ENCODE measurements around the gene TTC7B. TPM values are rescaled to one million over a fixed set of nuclear protein-coding genes. Genes with fewer than 3 reads are reported as not detected.

The TTC7B gene
- total RNA-seq, 1 donor from 2014 or later, result 40.3 TPM

GRCh38 chr14:90645842-90646443 lies 170.3 kb downstream of the TTC7B start:
- Mint-ChIP-seq H3K4me3 (ENCODE audit: unreplicated experiment) (no peak overlapping the region), H3K36me3 (ENCODE audit: low read depth) (peaks cover 7% of the 10 kb centered on the region), H3K9me3 (ENCODE audit: low read depth) (peaks cover 4% of the 10 kb centered on the region), H3K27ac (ENCODE audit: unreplicated experiment) (no peak overlapping the region), H3K27me3 (ENCODE audit: low read depth) (no peaks in the 10 kb centered on the region), H3K4me1 (ENCODE audit: low read depth) (peaks cover 40% of the 10 kb centered on the region)
- DNase-seq (ENCODE audit: low spot score), result no peak
- TF ChIP-seq CTCF (IDR thresholded peaks at IDR 0.05), result no peak

GRCh38 chr14:90644882-90645281 lies 171.3 kb downstream of the TTC7B start:
- TF ChIP-seq CTCF (IDR thresholded peaks at IDR 0.05), result no peak
- H3K9me3 Mint-ChIP-seq (ENCODE audit: low read depth), result peaks cover 4% of the 10 kb centered on the region
- no peak overlapping the region for H3K4me3 Mint-ChIP-seq (ENCODE audit: unreplicated experiment)
- peaks cover 44% of the 10 kb centered on the region for H3K4me1 Mint-ChIP-seq (ENCODE audit: low read depth)
- H3K27ac Mint-ChIP-seq (ENCODE audit: unreplicated experiment), result no peak overlapping the region
- no peaks in the 10 kb centered on the region for H3K27me3 Mint-ChIP-seq (ENCODE audit: low read depth)
- H3K36me3 Mint-ChIP-seq (ENCODE audit: low read depth), result peaks cover 9% of the 10 kb centered on the region
- no peak for DNase-seq (ENCODE audit: low spot score)

- Mint-ChIP-seq H3K4me1 (ENCODE audit: low read depth) (peaks cover 36% of the 10 kb centered on the region), H3K27ac (ENCODE audit: unreplicated experiment) (no peak overlapping the region), H3K36me3 (ENCODE audit: low read depth) (peaks cover 7% of the 10 kb centered on the region), H3K4me3 (ENCODE audit: unreplicated experiment) (no peak overlapping the region), H3K27me3 (ENCODE audit: low read depth) (no peaks in the 10 kb centered on the region), H3K9me3 (ENCODE audit: low read depth) (peaks cover under 1% of the 10 kb centered on the region)
- no peak for DNase-seq (ENCODE audit: low spot score)
- no peak for TF ChIP-seq CTCF (IDR thresholded peaks at IDR 0.05)
Measured at GRCh38 chr14:90643982-90644670, 172.1 kb downstream of the TTC7B start.

- Mint-ChIP-seq H3K27ac (ENCODE audit: unreplicated experiment) (peak overlapping the region; percentile 41), H3K4me3 (ENCODE audit: unreplicated experiment) (no peak overlapping the region), H3K9me3 (ENCODE audit: low read depth) (no peaks in the 10 kb centered on the region), H3K36me3 (ENCODE audit: low read depth) (peaks cover 10% of the 10 kb centered on the region), H3K27me3 (ENCODE audit: low read depth) (no peaks in the 10 kb centered on the region), H3K4me1 (ENCODE audit: low read depth) (peaks cover 32% of the 10 kb centered on the region)
- DNase-seq (ENCODE audit: low spot score), result no peak
- TF ChIP-seq CTCF (IDR thresholded peaks at IDR 0.05), result no peak
Measured at GRCh38 chr14:90642244-90642717, 173.9 kb downstream of the TTC7B start.

GRCh38 chr14:90641615-90642243 lies 174.5 kb downstream of the TTC7B start:
- Mint-ChIP-seq H3K4me3 (ENCODE audit: unreplicated experiment) (peak overlapping the region; percentile 16), H3K27ac (ENCODE audit: unreplicated experiment) (peak overlapping the region; percentile 41), H3K9me3 (ENCODE audit: low read depth) (peaks cover 2% of the 10 kb centered on the region), H3K27me3 (ENCODE audit: low read depth) (no peaks in the 10 kb centered on the region), H3K36me3 (ENCODE audit: low read depth) (peaks cover 11% of the 10 kb centered on the region), H3K4me1 (ENCODE audit: low read depth) (peaks cover 32% of the 10 kb centered on the region)
- TF ChIP-seq CTCF (IDR thresholded peaks at IDR 0.05), result no peak
- DNase-seq (ENCODE audit: low spot score), result no peak
